GM21825 (cell line): ENCODE results near the gene VGLL4.

Source experiments
- ATAC-seq: cut with Tn5 transposase; IDR thresholded peaks from one replicate; pipeline ENCODE4 v1.9.1; 2021; ENCODE audit warnings: mild to moderate bottlenecking, moderate library complexity; ENCODE audit not compliant: unreplicated experiment

The VGLL4 gene

GRCh38 chr3:11566916-11567315, 76.8 kb downstream of the VGLL4 start:
- no peak for ATAC-seq

GRCh38 chr3:11566478-11566877, 77.2 kb downstream of the VGLL4 start:
- ATAC-seq = no peak

DNA sequence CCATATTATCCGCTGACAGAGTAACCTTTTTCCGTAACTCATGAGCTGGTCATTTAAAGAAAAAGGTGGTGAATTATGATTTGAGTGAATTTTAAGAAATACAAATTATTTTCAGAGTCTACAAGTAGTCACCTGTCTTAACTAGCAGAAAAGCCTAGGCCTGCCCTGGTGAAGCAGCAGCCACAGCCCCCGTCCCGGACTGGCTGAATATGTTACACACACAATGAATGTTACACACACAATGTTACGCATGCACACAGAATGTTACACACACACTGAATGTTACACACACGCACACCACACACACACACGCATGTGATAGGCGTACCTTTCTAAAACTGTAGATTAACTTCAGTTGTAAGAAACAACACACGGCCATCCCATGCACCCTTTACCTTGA, 77.8 kb downstream of the VGLL4 start:
- no peak for ATAC-seq

GRCh38 chr3:11565492-11565891, 78.2 kb downstream of the VGLL4 start:
- ATAC-seq = no peak

GRCh38 chr3:11565072-11565471, 78.6 kb downstream of the VGLL4 start:
- no peak for ATAC-seq

DNA sequence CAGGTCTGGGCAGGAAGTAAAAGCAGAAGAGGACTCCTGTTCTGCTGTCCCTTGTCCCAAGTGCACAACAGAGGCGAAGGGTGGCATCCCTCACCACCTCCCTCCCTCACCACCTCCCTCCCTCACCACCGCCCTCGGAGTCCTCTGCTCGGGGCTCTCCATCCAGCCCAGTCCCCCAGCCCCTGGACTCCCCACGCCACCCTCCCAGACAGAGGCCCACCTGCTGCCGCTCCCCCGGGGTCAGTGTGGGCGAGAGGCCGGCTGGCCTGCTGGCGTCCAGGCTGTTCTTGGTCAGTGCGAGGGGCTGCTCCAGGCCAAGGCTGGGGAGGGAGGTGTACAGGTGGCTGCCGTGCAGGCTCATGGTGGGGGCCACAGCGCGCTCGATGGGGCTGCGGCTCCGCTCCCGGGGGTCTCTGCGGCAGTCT, 79.1 kb downstream of the VGLL4 start:
- ATAC-seq = no peak

DNA sequence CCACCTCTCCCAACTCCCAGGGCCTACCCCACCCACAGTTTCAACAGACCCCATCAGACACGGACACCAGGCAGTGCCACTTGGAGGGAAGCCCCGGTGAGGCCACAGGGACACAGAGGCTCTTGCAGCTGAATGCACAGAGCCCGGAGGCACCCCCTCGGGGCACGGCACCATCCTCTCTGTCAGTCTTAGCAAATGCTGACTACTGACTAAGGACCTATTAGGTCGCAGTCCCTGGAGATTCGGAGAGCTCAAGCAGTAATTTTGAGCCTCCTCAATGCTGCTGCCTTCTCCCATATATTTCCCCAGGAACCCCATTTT, 79.9 kb downstream of the VGLL4 start:
- no peak for ATAC-seq

DNA sequence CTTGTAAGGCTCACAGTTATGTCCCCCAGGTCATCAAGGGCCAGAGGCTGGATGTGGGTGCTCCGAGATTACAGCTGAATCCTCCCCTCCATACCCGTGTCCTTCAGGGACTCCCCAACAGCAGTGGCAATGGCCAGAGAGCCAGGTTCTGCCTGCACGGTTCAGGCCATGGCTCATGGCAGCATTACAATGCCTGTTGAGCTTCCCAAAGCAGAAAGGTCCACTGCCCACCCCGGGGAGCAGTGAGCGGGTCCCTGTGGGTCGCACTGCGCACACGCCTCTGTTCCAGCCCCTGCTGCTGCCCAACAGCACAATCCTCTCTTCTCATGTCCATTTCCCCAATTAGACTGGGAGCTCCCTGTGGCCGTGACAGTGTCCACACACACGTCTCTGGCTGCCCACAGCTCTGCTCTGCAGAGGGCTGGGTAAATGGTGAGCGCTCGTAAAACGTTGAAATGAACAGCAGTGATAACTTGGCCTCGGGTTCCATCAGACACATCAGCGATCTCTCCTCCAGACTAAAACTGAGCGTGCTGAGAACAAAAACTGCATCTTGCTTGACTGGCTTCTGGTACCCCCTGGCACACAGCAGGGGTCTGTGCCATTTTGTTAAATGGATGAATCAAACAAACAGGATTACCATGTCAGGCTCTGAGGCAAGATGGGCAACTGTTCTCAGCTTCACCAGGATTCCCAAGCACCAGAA, 80.4 kb downstream of the VGLL4 start:
- ATAC-seq = no peak

GRCh38 chr3:11562277-11562881, 81.3 kb downstream of the VGLL4 start:
- ATAC-seq = no peak

DNA sequence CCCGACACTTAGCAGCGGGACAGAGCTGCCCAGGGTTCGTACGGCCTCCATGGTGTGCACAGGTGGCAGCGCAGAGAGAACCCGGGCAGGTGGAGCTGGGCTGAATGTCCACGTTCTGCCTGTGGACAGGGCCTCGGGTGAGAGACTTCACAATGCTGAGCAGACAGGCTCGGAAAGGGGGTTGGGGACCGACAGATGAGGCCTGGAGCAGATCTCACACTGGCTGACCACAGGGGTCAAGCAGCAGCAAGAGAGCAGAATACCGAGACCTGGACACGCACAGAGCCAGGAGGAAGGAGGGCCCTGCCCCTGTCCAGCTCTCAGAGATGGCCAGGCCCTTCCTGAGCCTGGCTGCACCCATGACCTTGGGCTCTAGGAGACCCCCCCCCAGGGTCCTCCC, 83.0 kb downstream of the VGLL4 start:
- ATAC-seq = no peak

- ATAC-seq = no peak
Measured at GRCh38 chr3:11559816-11560633, 83.7 kb downstream of the VGLL4 start.

GRCh38 chr3:11558918-11559815, 84.5 kb downstream of the VGLL4 start:
- ATAC-seq = no peak

- no peak for ATAC-seq
Measured at GRCh38 chr3:11558411-11558903, 85.3 kb downstream of the VGLL4 start.

DNA sequence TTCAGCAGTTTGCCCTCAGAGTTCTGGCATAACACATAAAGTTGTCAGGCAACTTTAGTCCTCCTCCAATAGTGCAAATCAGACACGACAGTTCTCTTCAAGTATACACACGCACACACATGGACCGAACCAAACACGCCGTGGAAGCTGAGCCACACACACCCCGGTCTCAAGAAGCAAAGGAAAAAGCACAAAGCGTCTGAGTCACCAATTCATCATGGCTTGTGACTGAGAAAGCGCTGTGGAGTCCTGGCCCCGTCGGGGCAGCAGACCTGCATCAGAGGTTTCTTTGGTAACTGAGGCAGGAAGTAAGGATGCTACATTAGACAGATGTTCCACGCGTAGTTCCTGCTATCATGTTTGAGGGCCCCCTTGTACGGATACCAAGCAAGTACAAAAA, 85.7 kb downstream of the VGLL4 start:
- ATAC-seq = no peak

DNA sequence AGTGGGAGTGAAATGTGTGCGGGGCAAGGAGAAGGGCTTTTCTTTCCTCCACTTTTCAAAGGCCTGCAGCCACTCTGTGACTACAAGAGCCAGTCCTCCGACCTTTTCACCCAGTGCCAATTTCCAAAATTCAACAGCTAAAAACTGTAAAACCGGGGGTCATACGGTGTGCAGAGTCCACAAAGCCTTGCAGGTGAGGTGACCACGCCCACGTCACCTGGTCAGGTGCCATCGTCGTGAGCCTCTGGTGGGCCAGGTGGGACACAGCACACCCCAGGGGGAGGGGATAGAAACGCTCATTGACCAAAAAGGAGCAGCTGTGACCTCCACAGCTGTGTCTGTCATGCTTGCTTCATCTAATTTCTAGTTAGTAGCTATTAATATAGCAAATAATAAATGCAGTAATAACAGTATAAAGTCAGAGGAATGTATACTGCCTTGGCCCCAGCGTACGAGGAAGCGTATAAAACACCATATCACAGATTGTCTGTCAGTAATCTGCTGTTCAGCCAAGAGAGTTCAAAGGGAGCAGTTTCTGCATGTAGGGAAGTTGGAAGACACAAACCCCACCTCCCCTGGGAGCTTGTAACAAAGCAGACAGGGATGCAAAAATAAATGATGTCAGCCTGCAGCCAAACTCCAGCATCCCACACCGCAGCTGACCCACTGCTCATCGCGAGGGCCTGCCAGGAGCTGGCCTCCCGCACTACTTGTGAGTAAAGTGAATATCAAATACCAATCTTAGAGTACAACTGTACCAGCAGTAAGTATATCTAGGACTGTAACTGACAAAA, 86.7 kb downstream of the VGLL4 start:
- no peak for ATAC-seq

GRCh38 chr3:11555881-11556633, 87.7 kb downstream of the VGLL4 start:
- no peak for ATAC-seq

DNA sequence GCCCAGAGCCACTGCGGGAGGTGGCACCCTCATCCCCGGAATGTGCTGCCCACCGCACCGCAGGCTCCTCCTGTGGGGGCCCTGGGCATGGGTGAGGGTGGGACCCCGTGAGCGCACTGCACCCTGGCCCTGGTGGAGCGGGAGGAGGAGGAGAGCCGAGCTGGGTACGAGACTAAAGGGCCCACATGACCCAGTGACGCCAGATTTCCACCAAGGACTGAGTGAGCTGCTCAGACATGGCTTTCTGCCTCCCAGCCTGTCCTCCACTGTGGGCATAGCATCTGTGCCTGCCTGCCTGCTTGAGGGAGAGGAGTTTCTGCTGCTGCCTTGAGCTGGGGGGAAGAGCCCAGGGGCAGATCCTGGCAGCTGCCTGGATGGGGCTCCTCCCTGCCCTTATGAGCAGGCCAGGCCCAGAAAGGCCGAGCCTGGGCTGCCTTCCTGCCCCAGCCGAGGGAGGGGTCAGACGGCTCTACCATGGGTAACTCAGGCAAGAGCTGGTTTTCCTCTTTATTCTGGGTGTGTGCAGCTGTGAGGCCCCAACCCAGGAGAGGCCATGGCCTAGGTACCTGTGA, 88.4 kb downstream of the VGLL4 start:
- ATAC-seq = no peak

- ATAC-seq = no peak
Measured at GRCh38 chr3:11554666-11555065, 89.0 kb downstream of the VGLL4 start.

DNA sequence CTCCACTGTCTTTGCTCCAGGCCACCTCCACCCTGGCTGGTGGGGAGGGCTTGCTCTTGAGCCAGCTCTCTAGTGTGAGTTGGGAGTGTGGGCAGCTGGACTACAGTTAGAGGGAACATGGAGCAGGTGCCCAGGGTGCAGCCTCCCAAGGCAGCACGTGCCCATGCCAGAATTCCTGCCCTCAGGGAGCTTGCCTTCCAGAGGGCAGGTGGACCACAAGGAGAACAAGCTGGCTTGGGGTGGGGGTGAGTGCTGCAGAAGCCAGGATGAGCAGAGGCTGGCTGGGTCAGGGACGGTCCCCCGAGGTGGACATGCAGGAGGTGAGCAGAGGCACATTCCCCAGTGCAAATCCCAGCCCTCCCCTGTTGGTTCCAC, 89.5 kb downstream of the VGLL4 start:
- ATAC-seq = no peak
